ENCODE data around the gene CASTOR2. TPM values are rescaled to one million over a fixed set of nuclear protein-coding genes. Genes with fewer than 3 reads are reported as not detected.
A peak's percentile ranks its signal among the peaks of the same experiment; 100 is the strongest.
"Not testable (repeated sequence)": the region's sequence is repeated elsewhere in the genome, so short reads cannot be mapped to it uniquely, and the experiment has no call there.

CASTOR2 gene
- total RNA-seq, 2 donors from 2014 or later: 10.7 to 24.8 TPM

DNA sequence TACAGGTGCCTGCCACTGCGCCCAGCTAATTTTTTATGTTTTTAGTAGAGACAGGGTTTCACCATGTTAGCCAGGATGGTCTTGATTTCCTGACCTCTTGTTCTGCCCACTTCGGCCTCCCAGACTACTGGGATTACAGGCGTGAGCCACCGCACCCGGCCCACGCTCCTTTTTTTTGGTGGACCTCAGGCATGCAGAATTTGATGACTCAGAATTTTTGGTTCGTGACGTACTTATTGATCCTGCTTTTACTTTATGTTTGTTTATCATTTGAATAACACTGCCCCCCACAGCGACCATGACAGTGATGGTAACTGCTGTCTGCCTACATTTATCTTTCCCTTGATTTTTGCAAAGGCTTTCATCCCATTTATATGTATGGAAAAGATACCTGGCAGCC is 23.9 kb downstream of the CASTOR2 start:
- intact Hi-C loops (cut with DNase I); DNase-seq (ENCODE audit: low spot score): not testable (repeated sequence)

DNA sequence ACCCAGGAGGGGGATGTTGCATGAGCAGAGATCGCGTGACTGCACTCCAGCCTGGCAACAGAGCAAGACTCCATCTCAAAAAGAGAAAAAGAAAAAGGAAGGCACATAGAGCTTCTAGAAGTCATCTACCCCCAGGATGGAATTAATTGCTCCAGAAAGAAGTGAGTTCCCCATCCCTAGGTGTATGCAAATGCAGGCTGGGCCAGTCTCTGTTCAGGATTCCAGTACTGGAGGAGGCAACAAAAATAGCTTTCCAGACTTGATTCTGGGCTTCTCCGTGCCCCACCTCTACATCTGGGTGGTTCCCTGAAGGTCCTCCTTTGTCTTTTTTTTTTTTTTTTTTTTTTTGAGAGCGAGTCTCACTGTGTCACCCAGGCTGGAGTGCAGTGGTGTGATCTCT is 28.6 kb downstream of the CASTOR2 start:
- intact Hi-C loops (cut with DNase I): no loop called here
- DNase-seq (ENCODE audit: low spot score): no peak

DNA sequence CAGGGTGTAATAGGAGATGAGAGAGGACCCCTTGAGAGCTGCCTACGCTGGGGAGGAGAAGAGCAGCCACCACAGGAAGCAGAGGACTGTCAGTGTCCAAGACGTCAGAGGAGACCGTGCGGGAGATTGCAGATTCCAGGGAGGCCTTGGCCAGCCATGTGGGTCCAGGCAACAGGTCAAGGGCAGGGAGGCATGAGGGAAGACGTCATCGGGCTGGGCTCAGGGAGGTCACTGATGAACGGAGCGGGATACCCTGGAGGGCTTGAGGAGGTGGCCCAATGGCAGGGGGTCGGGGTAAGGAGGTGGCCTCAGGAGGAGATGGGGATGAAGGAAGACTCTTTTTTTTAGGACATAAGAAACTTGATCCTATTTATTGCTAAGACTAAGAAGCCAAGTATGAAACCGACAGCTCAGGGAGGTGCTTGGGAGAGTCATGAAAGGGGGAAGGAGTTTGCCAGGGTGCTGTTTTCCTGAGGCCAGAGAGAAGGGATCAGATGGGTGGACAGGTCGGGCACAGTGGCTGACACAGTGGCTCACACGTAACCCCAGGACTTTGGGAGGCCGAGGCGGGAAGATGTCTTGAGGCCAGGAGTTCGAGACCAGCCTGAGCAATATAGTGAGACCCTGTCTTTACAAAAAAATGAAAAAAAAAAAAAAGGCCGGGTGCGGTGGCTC is 30.5 kb downstream of the CASTOR2 start:
- intact Hi-C loops (cut with DNase I); DNase-seq (ENCODE audit: low spot score): not testable (repeated sequence)

DNA sequence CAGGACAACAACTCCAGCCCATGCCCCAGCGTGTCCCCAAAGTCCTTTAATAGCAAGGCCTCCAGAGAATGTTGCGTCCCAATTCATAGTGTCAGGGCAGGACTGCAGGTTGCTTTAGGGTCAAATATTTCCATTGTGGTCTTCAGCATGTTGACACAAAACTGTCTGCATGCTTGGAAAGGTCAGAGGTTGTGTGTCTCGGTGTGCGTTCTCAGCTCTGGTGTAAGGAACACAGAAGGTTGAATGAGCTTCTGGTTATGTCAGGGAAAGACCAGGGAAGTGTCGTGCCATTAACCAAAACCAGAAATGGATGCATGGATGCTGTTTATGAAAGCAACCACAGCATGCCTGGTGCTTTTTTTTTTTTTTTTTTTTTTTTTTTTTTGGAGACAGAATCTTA is 31.9 kb downstream of the CASTOR2 start:
- DNase-seq (ENCODE audit: low spot score); intact Hi-C loops (cut with DNase I): not testable (repeated sequence)

DNA sequence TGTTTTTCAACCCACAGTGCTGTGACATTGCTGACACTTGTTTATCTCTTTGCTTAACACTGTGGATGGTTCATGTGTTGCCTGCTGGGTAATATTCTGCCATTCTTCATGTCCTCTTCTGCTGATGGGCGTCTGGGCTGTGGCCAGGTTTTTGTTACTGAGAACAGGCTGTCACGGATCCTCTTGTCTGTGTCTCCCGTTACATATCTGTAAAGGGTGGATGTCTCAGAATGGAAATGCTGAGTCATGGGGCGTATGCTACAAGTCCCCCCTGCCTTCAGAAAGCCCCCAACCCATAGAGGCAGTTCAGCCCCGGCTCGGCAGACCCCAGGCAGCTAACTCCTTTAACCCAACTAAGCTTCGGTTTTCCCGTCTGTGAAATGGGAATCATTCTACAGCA is 33.3 kb downstream of the CASTOR2 start:
- DNase-seq (ENCODE audit: low spot score); intact Hi-C loops (cut with DNase I): not testable (repeated sequence)

DNA sequence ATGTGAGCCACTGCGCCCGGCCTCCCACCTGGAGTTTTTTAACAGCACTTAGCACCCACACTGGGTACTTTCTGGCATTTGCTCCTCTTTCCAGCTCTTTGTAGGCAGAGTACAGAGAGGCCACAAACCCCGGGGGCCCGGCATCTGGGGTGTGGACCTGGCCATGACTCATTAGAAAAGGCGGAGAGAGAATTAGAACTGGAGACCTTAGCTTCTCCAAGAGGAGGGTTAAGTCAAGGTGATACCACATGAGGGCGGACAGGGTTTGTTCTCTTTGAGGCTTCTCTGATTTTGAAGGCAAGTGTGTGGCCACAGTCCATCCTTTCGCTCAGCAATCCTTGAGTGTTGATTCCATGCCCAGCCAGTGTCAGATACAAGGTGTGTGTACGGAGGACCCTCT is 36.9 kb downstream of the CASTOR2 start:
- intact Hi-C loops (cut with DNase I); DNase-seq (ENCODE audit: low spot score): not testable (repeated sequence)

DNA sequence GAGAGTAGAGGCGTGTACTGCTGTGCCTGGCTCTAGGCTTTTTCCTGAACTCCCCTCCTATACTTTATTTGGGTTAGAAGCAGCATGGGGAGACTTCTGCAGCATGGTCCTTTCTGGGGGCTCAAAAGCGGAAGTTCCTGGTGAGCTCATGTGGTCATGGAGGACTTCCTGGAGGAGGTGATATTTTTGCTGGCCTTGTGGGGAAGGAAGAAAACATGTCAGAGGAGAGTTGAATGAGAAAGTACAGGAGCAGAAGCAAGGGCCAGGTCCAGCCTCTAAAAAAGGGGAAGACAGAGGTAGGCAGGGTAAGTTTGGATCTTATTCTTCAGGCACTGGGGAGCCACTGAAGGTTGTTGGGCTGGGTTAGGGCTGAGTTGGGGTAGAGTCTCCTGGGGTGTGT is 45.5 kb downstream of the CASTOR2 start:
- DNase-seq (ENCODE audit: low spot score): no peak
- intact Hi-C loops (cut with DNase I): no loop called here

DNA sequence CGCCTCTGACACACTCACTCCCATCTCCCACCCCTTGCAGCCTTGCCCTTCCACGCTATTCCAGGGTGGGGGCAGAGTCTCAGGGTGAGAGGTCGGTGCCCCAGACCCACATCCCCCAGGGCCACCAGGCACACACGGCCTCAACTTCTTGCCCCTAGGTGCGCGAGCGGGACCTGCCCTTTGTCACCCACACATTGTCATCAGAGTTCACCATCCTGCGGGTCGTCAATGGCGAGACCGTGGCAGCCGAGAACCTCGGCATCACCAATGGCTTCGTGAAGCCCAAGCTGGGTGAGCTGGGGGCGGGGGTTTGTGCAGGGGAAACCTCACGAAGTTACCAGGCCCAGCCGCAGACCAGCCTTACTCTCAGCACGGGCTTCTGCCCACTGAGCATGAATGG is 53.3 kb downstream of the CASTOR2 start:
- intact Hi-C loops (cut with DNase I): no loop called here
- no peak for DNase-seq (ENCODE audit: low spot score)

DNA sequence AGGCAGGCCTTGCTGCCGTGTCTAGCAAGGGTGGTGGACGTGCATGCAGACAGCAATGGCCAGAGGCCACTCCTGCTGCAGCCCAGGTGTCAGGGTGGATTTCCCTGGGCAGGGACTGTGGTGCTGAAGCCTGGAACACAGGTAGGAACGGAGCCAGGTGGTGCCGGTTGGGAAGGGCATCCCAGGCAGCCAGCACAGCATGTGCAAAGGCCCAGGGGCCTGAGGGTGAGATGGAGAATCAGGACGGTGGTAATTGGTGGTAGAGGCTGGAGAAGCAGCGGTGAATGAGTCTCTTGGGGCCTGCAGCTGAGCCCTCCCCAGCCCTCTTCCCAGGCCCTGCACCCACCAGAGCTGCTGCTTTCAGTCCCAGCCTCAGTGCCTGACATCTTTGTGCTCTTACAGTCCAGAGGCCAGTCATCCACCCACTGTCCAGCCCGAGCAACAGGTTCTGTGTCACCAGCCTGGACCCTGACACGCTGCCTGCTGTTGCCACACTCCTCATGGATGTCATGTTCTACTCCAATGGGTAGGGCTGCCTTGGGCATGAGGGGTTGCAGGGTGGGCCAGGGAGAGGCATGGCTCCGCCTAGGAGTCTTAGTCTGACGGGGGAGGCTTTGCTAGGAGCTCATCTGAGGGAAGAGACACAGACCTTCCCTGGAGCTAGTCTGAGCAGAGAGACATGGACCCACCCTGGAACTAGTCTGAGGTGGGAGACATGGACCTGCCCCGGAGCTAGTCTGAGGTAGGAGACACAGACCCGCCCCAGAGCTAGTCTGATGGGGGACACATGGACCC is 54.3 kb downstream of the CASTOR2 start:
- intact Hi-C loops (cut with DNase I): no loop called here
- DNase-seq (ENCODE audit: low spot score): no peak

DNA sequence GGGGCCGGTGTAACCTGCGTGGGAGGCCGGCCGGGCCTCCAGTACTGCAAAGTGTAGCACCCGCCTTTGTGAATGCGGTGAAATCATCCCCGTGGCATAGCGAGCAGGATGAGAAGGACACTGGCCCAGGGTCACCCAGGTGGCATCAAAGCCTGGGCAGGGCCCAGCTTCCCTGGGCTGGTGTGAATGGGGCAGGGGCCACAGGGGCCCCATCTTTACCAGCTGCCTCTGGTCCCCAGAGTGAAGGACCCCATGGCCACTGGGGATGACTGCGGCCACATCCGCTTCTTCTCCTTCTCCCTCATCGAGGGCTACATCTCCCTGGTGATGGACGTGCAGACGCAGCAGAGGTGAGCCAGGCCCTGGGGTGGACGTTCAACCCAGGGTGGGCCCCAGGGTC is 55.3 kb downstream of the CASTOR2 start:
- no peak for DNase-seq (ENCODE audit: low spot score)
- intact Hi-C loops (cut with DNase I): no loop called here

DNA sequence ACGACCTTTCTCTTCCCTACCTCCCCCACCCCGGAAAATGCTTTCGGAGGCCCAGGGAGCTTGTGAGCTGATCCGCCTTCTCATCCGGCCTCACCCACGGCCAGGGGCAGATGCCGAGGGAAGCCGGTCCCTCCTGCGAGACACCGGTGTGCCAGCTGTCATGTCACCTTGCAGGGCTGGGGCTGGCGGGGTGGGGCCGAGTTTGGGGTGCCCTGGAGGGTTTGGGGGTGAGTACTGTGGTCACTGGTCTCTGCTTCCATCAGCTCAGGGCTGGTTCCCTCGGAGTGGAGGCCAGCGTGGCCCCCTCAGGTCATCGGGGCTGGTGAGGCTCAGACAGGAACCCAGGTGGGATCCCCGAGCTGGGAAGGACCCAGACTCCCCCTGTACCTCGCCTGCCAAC is 60.4 kb downstream of the CASTOR2 start:
- intact Hi-C loops (cut with DNase I): no loop called here

DNA sequence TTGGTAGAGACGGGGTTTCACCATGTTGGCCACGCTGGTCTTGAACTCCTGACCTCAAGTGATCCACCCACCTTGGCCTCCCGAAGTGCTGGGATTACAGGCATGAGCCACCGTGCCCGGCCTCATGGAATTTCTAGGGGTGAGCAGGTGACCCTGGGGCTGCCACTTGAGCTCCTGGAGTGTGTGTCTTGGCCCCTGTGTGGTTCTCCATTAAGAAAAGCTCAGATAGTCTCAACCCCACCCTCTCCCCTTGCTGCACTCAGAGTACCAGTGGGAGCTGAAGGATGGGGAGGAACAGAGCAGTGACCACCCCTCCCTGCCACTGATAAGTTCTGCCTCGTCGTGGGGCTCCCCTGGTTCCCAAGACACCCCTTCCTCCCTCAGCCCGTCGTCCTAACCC is 63.8 kb downstream of the CASTOR2 start:
- intact Hi-C loops (cut with DNase I): no loop called here
- no peak for DNase-seq (ENCODE audit: low spot score)

More for the DNA sequence above, 60.4 kb downstream of the CASTOR2 start:
- no peak for DNase-seq (ENCODE audit: low spot score)

DNA sequence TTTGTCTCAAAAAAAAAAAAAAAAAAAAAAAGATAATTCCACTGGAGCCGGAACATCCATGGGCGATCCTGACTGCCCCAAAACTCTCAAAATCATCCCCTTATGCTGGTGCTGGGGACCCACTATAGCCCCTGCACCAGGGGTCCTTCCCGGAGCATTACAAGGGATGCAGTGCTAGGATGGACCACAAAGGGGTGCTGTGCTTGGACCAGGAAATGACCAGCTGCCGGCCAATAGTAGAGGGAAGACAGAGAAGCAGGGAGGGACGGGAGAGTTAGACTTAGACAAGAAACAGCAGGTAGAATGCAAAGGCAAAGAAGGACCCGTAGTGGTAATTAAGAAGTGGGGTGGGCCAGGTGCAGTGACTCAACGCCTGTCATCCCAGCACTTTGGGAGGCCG is 68.6 kb downstream of the CASTOR2 start:
- intact Hi-C loops (cut with DNase I): no loop called here
- no peak for DNase-seq (ENCODE audit: low spot score)

DNA sequence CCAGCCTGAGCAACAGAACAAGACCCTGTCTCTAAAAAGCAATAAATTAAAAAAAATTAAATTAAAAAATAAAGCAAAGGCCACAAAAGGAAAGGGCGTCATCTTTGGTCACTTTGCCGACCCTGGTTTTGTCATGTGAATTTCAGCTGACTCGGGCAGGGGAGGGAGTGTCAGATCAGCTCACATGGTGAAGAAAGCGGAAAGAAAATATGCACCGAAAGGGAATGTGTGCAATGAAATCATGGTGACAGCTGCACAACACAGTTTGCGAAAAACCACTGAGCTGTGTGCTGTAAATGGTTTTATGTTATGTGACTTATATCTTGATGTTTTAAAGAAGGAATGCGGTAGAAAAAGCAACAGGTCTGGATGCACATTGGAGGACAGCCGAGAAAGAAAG is 69.3 kb downstream of the CASTOR2 start:
- intact Hi-C loops (cut with DNase I): no loop called here
- DNase-seq (ENCODE audit: low spot score): no peak

DNA sequence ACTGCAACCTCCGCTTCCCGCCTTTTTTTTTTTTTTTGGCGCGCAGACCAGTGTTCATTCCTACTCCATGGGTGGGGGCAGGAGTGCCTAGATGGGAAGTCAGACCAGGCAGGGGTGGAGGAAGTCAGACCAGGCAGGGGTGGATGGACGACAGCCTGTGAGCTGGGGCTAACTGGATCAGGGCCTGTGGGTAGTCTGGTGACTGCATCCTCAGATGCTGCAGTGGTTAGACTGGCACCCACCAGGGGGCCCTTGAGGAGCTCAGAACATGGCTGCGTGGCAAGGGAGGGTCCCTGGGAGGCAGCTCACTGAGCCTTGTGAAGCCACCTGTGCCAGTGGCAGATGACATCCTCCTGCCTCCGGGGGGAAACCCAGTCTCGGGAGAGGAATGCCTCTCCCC is 74.0 kb downstream of the CASTOR2 start:
- intact Hi-C loops (cut with DNase I): no loop called here
- DNase-seq (ENCODE audit: low spot score): no peak

DNA sequence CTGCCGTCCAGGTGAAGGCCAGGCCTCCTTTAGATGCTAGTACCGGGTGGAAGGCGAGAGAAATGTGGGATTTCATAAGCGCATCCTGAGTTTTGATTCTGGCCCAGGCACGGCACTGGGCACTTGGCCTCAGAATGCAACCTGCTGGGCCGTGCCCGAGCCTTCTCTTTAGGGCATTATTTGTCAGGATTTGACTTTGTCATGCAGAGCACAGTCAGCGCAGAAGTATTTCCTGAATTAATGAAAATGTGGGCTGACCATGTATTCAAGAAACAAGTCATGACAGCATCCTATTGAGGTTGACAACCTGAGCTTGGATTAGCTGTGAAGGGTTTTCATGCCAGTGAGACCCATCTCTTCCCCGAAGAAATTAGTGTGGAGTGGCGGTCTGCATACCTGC is 74.7 kb downstream of the CASTOR2 start:
- intact Hi-C loops (cut with DNase I): no loop called here
- DNase-seq (ENCODE audit: low spot score): no peak

DNA sequence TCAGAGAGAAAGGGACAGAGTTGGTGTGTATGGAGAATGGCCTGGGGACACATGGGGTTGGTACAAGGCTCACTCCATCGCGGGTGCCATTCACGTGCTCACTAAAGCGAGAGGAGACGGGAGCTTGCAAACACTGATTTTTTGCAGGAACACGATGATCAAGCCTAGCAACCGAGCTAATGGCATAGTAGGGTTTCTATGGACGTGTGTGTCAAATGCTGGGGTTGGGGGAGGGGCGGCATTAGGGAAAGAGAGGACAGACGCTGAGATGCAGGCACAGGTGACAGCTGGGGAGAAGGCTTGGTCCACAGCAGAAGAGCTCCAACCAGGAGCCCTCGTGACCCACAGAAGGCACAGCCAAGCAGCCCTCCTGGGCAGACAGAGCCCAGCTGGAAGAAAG is 75.2 kb downstream of the CASTOR2 start:
- intact Hi-C loops (cut with DNase I): no loop called here

DNA sequence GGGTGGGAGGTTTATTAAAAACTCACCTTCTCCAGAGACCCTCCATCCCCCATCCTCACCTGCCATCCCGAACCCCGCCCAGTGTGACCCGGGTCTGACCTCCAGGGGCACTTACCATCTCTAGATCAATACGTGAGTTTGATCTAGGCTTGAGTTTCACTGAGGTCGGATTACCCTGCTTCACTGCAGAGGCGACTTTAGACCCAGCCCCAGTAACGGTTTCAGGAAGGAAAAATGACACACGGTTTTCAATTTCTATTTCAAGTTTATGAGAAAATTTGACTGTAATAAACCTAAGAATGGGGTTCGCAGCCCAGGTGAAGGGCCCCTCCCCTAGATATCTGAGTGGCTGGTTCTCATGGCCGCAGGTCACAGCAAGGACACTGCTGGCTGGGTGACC is 76.0 kb downstream of the CASTOR2 start:
- intact Hi-C loops (cut with DNase I): no loop called here
- DNase-seq (ENCODE audit: low spot score): no peak

More for the DNA sequence above, 75.2 kb downstream of the CASTOR2 start:
- DNase-seq (ENCODE audit: low spot score): no peak

DNA sequence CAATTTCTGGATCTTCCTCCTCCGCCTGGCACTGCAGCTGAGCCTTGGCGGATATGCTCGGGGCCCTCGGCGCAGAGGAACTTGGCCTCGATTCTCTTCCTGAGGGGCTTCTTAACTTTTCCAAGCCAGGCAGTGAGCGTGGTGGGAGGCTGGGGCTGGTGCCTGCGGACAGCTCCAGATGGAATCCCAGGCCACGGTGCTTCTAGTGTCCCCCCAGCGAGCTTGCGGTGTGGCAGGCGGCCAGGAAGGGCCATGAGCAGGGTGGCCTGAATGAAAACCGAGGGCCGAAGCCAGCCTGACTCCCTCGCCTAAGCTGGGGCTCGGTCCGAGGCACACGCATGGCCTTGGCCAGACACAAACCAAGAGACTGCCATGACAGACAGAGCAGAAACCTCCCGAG is 77.8 kb downstream of the CASTOR2 start:
- intact Hi-C loops (cut with DNase I): no loop called here
- DNase-seq (ENCODE audit: low spot score): peak; percentile 90

DNA sequence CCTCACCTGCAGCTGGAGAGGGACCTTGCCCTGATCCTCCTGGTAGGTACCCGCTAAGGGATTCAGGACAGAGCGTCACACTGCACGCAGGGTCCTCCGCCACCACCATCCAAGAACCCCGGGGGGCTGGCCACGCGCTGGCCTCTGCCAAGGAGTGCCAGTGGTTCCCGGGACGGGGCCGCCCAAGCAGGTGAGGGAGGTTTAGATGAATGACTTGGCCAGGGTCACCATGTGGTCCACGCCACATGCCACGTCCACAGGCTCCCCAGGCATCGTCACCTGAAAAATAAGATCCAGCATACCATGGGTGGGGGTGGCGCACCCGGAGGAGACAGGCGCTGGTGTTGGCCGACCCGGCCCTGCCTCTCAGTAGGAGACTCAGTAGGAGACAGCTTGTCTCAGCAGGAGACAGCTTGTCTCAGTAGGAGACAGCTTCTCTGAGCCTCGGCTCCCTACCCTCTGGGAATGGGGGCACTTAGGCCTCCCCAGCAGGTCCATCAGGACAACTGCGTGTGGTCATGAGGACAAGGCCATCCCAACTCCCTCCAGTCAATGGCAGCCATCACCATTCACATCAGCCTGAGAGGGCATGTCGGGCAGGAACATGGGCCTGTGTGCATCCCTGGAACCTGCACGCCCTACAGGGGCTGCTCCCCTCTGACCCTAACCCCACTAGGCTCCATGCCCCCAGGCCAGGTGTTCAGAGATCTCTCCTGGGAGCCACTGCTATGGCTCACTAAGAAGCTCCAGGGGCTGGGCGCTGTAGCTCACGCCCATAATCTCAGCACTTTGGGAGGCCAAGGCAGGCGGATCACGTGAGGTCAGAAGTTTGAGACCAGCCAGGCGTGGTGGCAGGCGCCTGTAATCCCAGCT is 78.6 kb downstream of the CASTOR2 start:
- DNase-seq (ENCODE audit: low spot score): no peak
- intact Hi-C loops (cut with DNase I): no loop called here
